OCI-LY1 (cell line): ENCODE results near the gene PIGA.

Source experiments
- H2AFZ ChIP-seq: fragments of 200-600 bp; sonication (generic), shearing (Covaris generic); 2 replicates; pipeline ENCODE4 v1.6.0; 2014; ENCODE audit warnings: antibody characterized with exemption, mild to moderate bottlenecking, low read length
- H3F3A ChIP-seq: fragments of 200-600 bp; sonication (generic), shearing (Covaris generic); 2 replicates; pipeline ENCODE4 v1.6.0; 2014; ENCODE audit warnings: mild to moderate bottlenecking, antibody characterized with exemption, low read length, moderate library complexity; ENCODE audit not compliant: insufficient read depth
- H3K27ac ChIP-seq: fragments of 200-600 bp; sonication (generic); 2 replicates; pipeline ENCODE4 v1.5.1; 2014; ENCODE audit warnings: low read length, mixed run types, mild to moderate bottlenecking, low read depth; ENCODE audit not compliant: poor library complexity, severe bottlenecking
- H3K27me3 ChIP-seq: fragments of 200-600 bp; sonication (generic); 2 replicates; pipeline ENCODE4 v1.6.0; 2014; ENCODE audit warnings: antibody characterized with exemption, mild to moderate bottlenecking, low read length, moderate library complexity; ENCODE audit not compliant: insufficient read depth
- H3K36me3 ChIP-seq: fragments of 200-600 bp; sonication (generic); 2 replicates; pipeline ENCODE4 v1.6.1; 2014; ENCODE audit warnings: mild to moderate bottlenecking, antibody characterized with exemption, low read length, moderate library complexity, mixed read lengths; ENCODE audit not compliant: insufficient read depth
- H3K4me1 ChIP-seq: fragments of 200-600 bp; sonication (generic); 2 replicates; pipeline ENCODE4 v1.5.1; 2014; ENCODE audit warnings: mild to moderate bottlenecking, low read length, moderate library complexity; ENCODE audit not compliant: insufficient read depth, severe bottlenecking
- H3K4me2 ChIP-seq: fragments of 200-600 bp; sonication (generic), shearing (Covaris generic); 2 replicates; pipeline ENCODE4 v1.6.1; 2014; ENCODE audit warnings: low read length
- H3K4me3 ChIP-seq: fragments of 200-600 bp; sonication (generic); 2 replicates; pipeline ENCODE4 v1.5.1; 2014; ENCODE audit warnings: low read length, low read depth, mild to moderate bottlenecking, mixed read lengths; ENCODE audit not compliant: poor library complexity, severe bottlenecking
- H3K79me2 ChIP-seq: fragments of 200-600 bp; shearing (Covaris generic); 2 replicates; pipeline ENCODE4 v1.6.1; 2016; ENCODE audit warnings: mixed run types, low read length, mixed read lengths; ENCODE audit not compliant: insufficient read depth
- H3K9ac ChIP-seq: fragments of 200-600 bp; sonication (generic), shearing (Covaris generic); 2 replicates; pipeline ENCODE4 v1.6.1; 2014; ENCODE audit warnings: mild to moderate bottlenecking, low read length, mixed read lengths
- H3K9me2 ChIP-seq: fragments of 200-600 bp; sonication (generic), shearing (Covaris generic); 2 replicates; pipeline ENCODE4 v1.6.1; 2014; ENCODE audit warnings: low read depth, mild to moderate bottlenecking, low read length, mixed read lengths
- H3K9me3 ChIP-seq: fragments of 200-600 bp; shearing (Covaris generic); 2 replicates; pipeline ENCODE4 v1.6.1; 2014; ENCODE audit warnings: low read length, mixed read lengths
- H4K20me1 ChIP-seq: fragments of 200-600 bp; sonication (generic), shearing (Covaris generic); 2 replicates; pipeline ENCODE4 v1.6.0; 2016; ENCODE audit warnings: mild to moderate bottlenecking, low read length; ENCODE audit not compliant: insufficient read depth
- CTCF ChIP-seq: fragments of 200-600 bp; sonication (generic), shearing (Covaris generic); IDR thresholded peaks from 2 replicates; pipeline ENCODE4 v1.5.1; 2017; ENCODE audit warnings: mild to moderate bottlenecking, antibody characterized with exemption, low read length, moderate library complexity, mixed read lengths
- EZH2 ChIP-seq: fragments of 200-600 bp; sonication (generic), shearing (Covaris generic); IDR thresholded peaks from 2 replicates; pipeline ENCODE4 v1.8.0; 2017; ENCODE audit warnings: borderline replicate concordance, mixed run types, mild to moderate bottlenecking, antibody characterized with exemption, low read length, moderate library complexity, mixed read lengths

The PIGA gene

GRCh38 chrX:15359701-15360100, 24.4 kb upstream of the PIGA start:
- Histone ChIP-seq H3K4me2 (no peak overlapping the region), H2AFZ (no peak overlapping the region), H4K20me1 (no peaks in the 10 kb centered on the region), H3K27ac (no peak overlapping the region), H3K27me3 (no peaks in the 10 kb centered on the region), H3K36me3 (no peaks in the 10 kb centered on the region), H3K9me2 (no peaks in the 10 kb centered on the region), H3K9me3 (no peaks in the 10 kb centered on the region), H3K79me2 (no peaks in the 10 kb centered on the region), H3K4me1 (no peaks in the 10 kb centered on the region), H3K9ac (no peak overlapping the region), H3K4me3 (no peak overlapping the region), H3F3A (no peaks in the 10 kb centered on the region)
- TF ChIP-seq CTCF (no peak), EZH2 (no peak)

- Histone ChIP-seq H3K27ac (no peak overlapping the region), H3F3A (no peaks in the 10 kb centered on the region), H3K4me1 (no peaks in the 10 kb centered on the region), H3K9me2 (no peaks in the 10 kb centered on the region), H3K9ac (no peak overlapping the region), H3K79me2 (no peaks in the 10 kb centered on the region), H3K4me3 (no peak overlapping the region), H3K9me3 (no peaks in the 10 kb centered on the region), H4K20me1 (no peaks in the 10 kb centered on the region), H3K36me3 (no peaks in the 10 kb centered on the region), H3K27me3 (no peaks in the 10 kb centered on the region), H2AFZ (no peak overlapping the region), H3K4me2 (no peak overlapping the region)
- TF ChIP-seq CTCF: no peak
Measured at GRCh38 chrX:15358533-15358932, 23.2 kb upstream of the PIGA start.

- no peak overlapping the region for H3K9ac ChIP-seq
- H3K4me1 ChIP-seq: no peaks in the 10 kb centered on the region
- H3K27me3 ChIP-seq: no peaks in the 10 kb centered on the region
- H3K79me2 ChIP-seq: no peaks in the 10 kb centered on the region
- H3K9me3 ChIP-seq: no peaks in the 10 kb centered on the region
- no peak overlapping the region for H2AFZ ChIP-seq
- no peak overlapping the region for H3K4me2 ChIP-seq
- no peaks in the 10 kb centered on the region for H3F3A ChIP-seq
- H3K9me2 ChIP-seq: no peaks in the 10 kb centered on the region
- no peak overlapping the region for H3K27ac ChIP-seq
- TF ChIP-seq CTCF: no peak
- H4K20me1 ChIP-seq: no peaks in the 10 kb centered on the region
- H3K36me3 ChIP-seq: no peaks in the 10 kb centered on the region
- H3K4me3 ChIP-seq: no peak overlapping the region
Measured at GRCh38 chrX:15356444-15356843, 21.1 kb upstream of the PIGA start.
